GM21381 (cell line): ENCODE data around the gene DHX29.
"Not testable (repeated sequence)": the region's sequence is repeated elsewhere in the genome, so short reads cannot be mapped to it uniquely, and the experiment has no call there.

Source experiments
- ATAC-seq: cut with Tn5 transposase; IDR thresholded peaks from one replicate; pipeline ENCODE4 v1.9.1; 2021; ENCODE audit warnings: mild to moderate bottlenecking, moderate library complexity; ENCODE audit not compliant: unreplicated experiment

Gene DHX29

GRCh38 chr5:55307383-55308253, at the start of gene DHX29, which contains the start of gene MTREX:
Gene DHX29, minus strand, starts transcription at chr5:55307694. Its CDS starts 121 bp downstream, at chr5:55307573.
Gene MTREX, plus strand, starts transcription at chr5:55307989. Its CDS starts 25 bp downstream, at chr5:55308014.
- peak; percentile 91 for ATAC-seq

GRCh38 chr5:55356896-55357295, 49.4 kb upstream of the DHX29 start:
- no peak for ATAC-seq

GRCh38 chr5:55350754-55351153, 43.3 kb upstream of the DHX29 start:
- ATAC-seq = no peak

- ATAC-seq = no peak
Observed at GRCh38 chr5:55347786-55348185, 40.3 kb upstream of the DHX29 start.

GRCh38 chr5:55345327-55345726, 37.8 kb upstream of the DHX29 start:
- ATAC-seq = no peak

- ATAC-seq = no peak
Observed at GRCh38 chr5:55344392-55344992, 37.0 kb upstream of the DHX29 start.

GRCh38 chr5:55343609-55344008, 36.1 kb upstream of the DHX29 start:
- ATAC-seq = no peak

- ATAC-seq = no peak
Observed at GRCh38 chr5:55343107-55343506, 35.6 kb upstream of the DHX29 start.

GRCh38 chr5:55338810-55339243, 31.3 kb upstream of the DHX29 start:
- peak; percentile 59 for ATAC-seq

- no peak for ATAC-seq
Observed at GRCh38 chr5:55338092-55338613, 30.7 kb upstream of the DHX29 start.

GRCh38 chr5:55333811-55334210, 26.3 kb upstream of the DHX29 start:
- no peak for ATAC-seq

- no peak for ATAC-seq
Observed at GRCh38 chr5:55333017-55333416, 25.5 kb upstream of the DHX29 start.

- no peak for ATAC-seq
Observed at GRCh38 chr5:55331321-55331720, 23.8 kb upstream of the DHX29 start.

GRCh38 chr5:55327281-55327680, 19.8 kb upstream of the DHX29 start:
- no peak for ATAC-seq

- no peak for ATAC-seq
Observed at GRCh38 chr5:55325621-55326020, 18.1 kb upstream of the DHX29 start.

GRCh38 chr5:55324815-55325418, 17.4 kb upstream of the DHX29 start:
- no peak for ATAC-seq

- no peak for ATAC-seq
Observed at GRCh38 chr5:55324006-55324405, 16.5 kb upstream of the DHX29 start.

GRCh38 chr5:55320571-55320970, 13.1 kb upstream of the DHX29 start:
- no peak for ATAC-seq

GRCh38 chr5:55319491-55319890, 12.0 kb upstream of the DHX29 start:
- no peak for ATAC-seq

GRCh38 chr5:55318237-55318636, 10.7 kb upstream of the DHX29 start:
- not testable (repeated sequence) for ATAC-seq

- ATAC-seq = no peak
Observed at GRCh38 chr5:55316837-55317236, 9.3 kb upstream of the DHX29 start.
